ENCODE data around the gene MEGF11. TPM values are rescaled to one million over a fixed set of nuclear protein-coding genes. Genes with fewer than 3 reads are reported as not detected.

The MEGF11 gene
- total RNA-seq, 1 experiment from 2014 or later: 0.09 TPM

GRCh38 chr15:66212563-66212921, 41.0 kb downstream of the MEGF11 start:
- H3K4me1 Mint-ChIP-seq (ENCODE audit: low read depth, unreplicated experiment): no peaks in the 10 kb centered on the region
- peaks cover 47% of the 10 kb centered on the region for H3K27me3 Mint-ChIP-seq (ENCODE audit: unreplicated experiment)
- CTCF ChIA-PET: no interaction called here
- BruUV-seq (replicated peaks): no TSS peak
- intact Hi-C loops (cut with micrococcal nuclease; ENCODE audit: unreplicated experiment): no loop called here
- no peak for DNase-seq
- no peak overlapping the region for H3K4me3 Mint-ChIP-seq (ENCODE audit: low read depth, unreplicated experiment)
- no peak overlapping the region for H3K27ac Mint-ChIP-seq (ENCODE audit: unreplicated experiment)
- no peaks in the 10 kb centered on the region for H3K9me3 Mint-ChIP-seq (ENCODE audit: low read depth, unreplicated experiment)
- H3K36me3 Mint-ChIP-seq (ENCODE audit: insufficient read depth, unreplicated experiment): no peaks in the 10 kb centered on the region
- no peak for TF ChIP-seq CTCF (IDR thresholded peaks at IDR 0.05; ENCODE audit: unreplicated experiment)

GRCh38 chr15:66211670-66212562, 41.6 kb downstream of the MEGF11 start:
- CTCF ChIA-PET: no interaction called here
- H3K4me1 Mint-ChIP-seq (ENCODE audit: low read depth, unreplicated experiment): no peaks in the 10 kb centered on the region
- no peak for DNase-seq
- H3K9me3 Mint-ChIP-seq (ENCODE audit: low read depth, unreplicated experiment): no peaks in the 10 kb centered on the region
- intact Hi-C loops (cut with micrococcal nuclease; ENCODE audit: unreplicated experiment): no loop called here
- TF ChIP-seq CTCF (IDR thresholded peaks at IDR 0.05; ENCODE audit: unreplicated experiment): no peak
- BruUV-seq (replicated peaks): no TSS peak
- H3K36me3 Mint-ChIP-seq (ENCODE audit: insufficient read depth, unreplicated experiment): no peaks in the 10 kb centered on the region
- no peak overlapping the region for H3K4me3 Mint-ChIP-seq (ENCODE audit: low read depth, unreplicated experiment)
- no peak overlapping the region for H3K27ac Mint-ChIP-seq (ENCODE audit: unreplicated experiment)
- H3K27me3 Mint-ChIP-seq (ENCODE audit: unreplicated experiment): peaks cover 53% of the 10 kb centered on the region

DNA sequence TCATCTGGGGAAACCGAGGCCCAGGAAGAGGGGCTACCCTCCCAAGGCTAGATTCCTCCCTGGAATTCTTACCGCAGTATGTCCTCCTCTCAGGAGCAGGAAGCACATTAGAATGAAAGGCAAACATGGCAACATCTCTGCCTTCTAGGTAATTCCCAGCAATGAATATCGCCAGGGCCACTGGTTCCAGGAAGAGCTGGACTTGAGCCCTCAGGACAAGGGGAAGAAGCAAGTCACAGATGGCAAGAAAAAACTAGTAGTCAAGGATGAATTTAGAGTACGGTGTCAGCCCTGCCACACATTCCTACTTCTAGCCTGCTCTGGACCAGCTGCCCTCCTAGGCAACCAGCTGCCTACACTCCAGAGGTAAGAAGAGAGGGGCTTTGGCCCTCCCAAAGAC, 42.9 kb downstream of the MEGF11 start:
- no peak for DNase-seq
- Mint-ChIP-seq H3K9me3 (ENCODE audit: low read depth, unreplicated experiment) (no peaks in the 10 kb centered on the region), H3K4me3 (ENCODE audit: low read depth, unreplicated experiment) (no peak overlapping the region), H3K27me3 (ENCODE audit: unreplicated experiment) (peaks cover 61% of the 10 kb centered on the region), H3K27ac (ENCODE audit: unreplicated experiment) (no peak overlapping the region), H3K36me3 (ENCODE audit: insufficient read depth, unreplicated experiment) (no peaks in the 10 kb centered on the region), H3K4me1 (ENCODE audit: low read depth, unreplicated experiment) (no peaks in the 10 kb centered on the region)
- intact Hi-C loops (cut with micrococcal nuclease; ENCODE audit: unreplicated experiment): no loop called here
- no TSS peak for BruUV-seq (replicated peaks)
- CTCF ChIA-PET: no interaction called here
- no peak for TF ChIP-seq CTCF (IDR thresholded peaks at IDR 0.05; ENCODE audit: unreplicated experiment)

DNA sequence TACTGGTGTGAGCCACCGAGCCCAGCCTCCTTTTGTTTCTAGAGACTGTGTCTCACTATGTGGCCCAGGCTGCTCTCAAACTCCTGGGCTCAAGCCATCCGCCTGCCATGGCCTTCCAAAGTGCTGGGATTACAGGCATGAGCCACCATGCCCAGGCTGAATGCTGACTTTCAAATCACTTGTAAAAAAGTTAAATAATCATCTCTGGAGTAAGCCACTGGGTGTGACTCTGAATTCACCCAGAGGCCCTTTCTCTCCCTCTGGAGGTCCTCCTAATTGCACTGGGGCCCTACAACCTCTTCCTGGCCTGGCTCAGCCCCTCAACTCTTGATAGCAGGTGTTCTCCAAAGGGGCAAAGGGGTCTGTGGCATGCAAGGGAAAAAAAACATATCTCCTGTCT, 54.8 kb downstream of the MEGF11 start:
- no TSS peak for BruUV-seq (replicated peaks)
- no peak for TF ChIP-seq CTCF (IDR thresholded peaks at IDR 0.05; ENCODE audit: unreplicated experiment)
- DNase-seq: no peak
- H3K36me3 Mint-ChIP-seq (ENCODE audit: insufficient read depth, unreplicated experiment): peaks cover 4% of the 10 kb centered on the region
- H3K9me3 Mint-ChIP-seq (ENCODE audit: low read depth, unreplicated experiment): no peaks in the 10 kb centered on the region
- peaks cover 22% of the 10 kb centered on the region for H3K27me3 Mint-ChIP-seq (ENCODE audit: unreplicated experiment)
- no peak overlapping the region for H3K4me3 Mint-ChIP-seq (ENCODE audit: low read depth, unreplicated experiment)
- no peak overlapping the region for H3K27ac Mint-ChIP-seq (ENCODE audit: unreplicated experiment)
- intact Hi-C loops (cut with micrococcal nuclease; ENCODE audit: unreplicated experiment): no loop called here
- H3K4me1 Mint-ChIP-seq (ENCODE audit: low read depth, unreplicated experiment): peaks cover 15% of the 10 kb centered on the region
- CTCF ChIA-PET: no interaction called here
